ENCODE results near the gene TEX2.

The TEX2 gene

GRCh38 chr17:64161380-64162176 is 101.5 kb downstream of the TEX2 start:
- DNase-seq (ENCODE audit: low read depth in 2 of 2, low spot score in 1 of 2): no peak

- no peak for DNase-seq (ENCODE audit: low read depth in 2 of 2, low spot score in 1 of 2)
Measured at GRCh38 chr17:64160378-64160777, 102.7 kb downstream of the TEX2 start.

GRCh38 chr17:64158831-64159590 is 104.0 kb downstream of the TEX2 start:
- no peak for DNase-seq (ENCODE audit: low read depth in 2 of 2, low spot score in 1 of 2)

- no peak for DNase-seq (ENCODE audit: low read depth in 2 of 2, low spot score in 1 of 2)
Measured at GRCh38 chr17:64158406-64158805, 104.7 kb downstream of the TEX2 start.

- DNase-seq (ENCODE audit: low read depth in 2 of 2, low spot score in 1 of 2): no peak
Measured at GRCh38 chr17:64157669-64158180, 105.3 kb downstream of the TEX2 start.

GRCh38 chr17:64156670-64157069 is 106.4 kb downstream of the TEX2 start:
- no peak for DNase-seq (ENCODE audit: low read depth in 2 of 2, low spot score in 1 of 2)

- no peak for DNase-seq (ENCODE audit: low read depth in 2 of 2, low spot score in 1 of 2)
Measured at GRCh38 chr17:64155751-64156544, 107.1 kb downstream of the TEX2 start.

- no peak for DNase-seq (ENCODE audit: low read depth in 2 of 2, low spot score in 1 of 2)
Measured at GRCh38 chr17:64155129-64155528, 107.9 kb downstream of the TEX2 start.

GRCh38 chr17:64154717-64155116 is 108.3 kb downstream of the TEX2 start:
- no peak for DNase-seq (ENCODE audit: low read depth in 2 of 2, low spot score in 1 of 2)

GRCh38 chr17:64154313-64154695 is 108.8 kb downstream of the TEX2 start:
- DNase-seq (ENCODE audit: low read depth in 2 of 2, low spot score in 1 of 2): no peak

- no peak for DNase-seq (ENCODE audit: low read depth in 2 of 2, low spot score in 1 of 2)
Measured at GRCh38 chr17:64153565-64154312, 109.3 kb downstream of the TEX2 start.

- DNase-seq (ENCODE audit: low read depth in 2 of 2, low spot score in 1 of 2): no peak
Measured at GRCh38 chr17:64152428-64153125, 110.5 kb downstream of the TEX2 start.

- no peak for DNase-seq (ENCODE audit: low read depth in 2 of 2, low spot score in 1 of 2)
Measured at GRCh38 chr17:64151016-64151368, 112.1 kb downstream of the TEX2 start.

GRCh38 chr17:64150237-64151015 is 112.6 kb downstream of the TEX2 start:
- DNase-seq (ENCODE audit: low read depth in 2 of 2, low spot score in 1 of 2): no peak

- no peak for DNase-seq (ENCODE audit: low read depth in 2 of 2, low spot score in 1 of 2)
Measured at GRCh38 chr17:64149196-64149595, 113.9 kb downstream of the TEX2 start.

GRCh38 chr17:64148699-64149098 is 114.4 kb downstream of the TEX2 start:
- no peak for DNase-seq (ENCODE audit: low read depth in 2 of 2, low spot score in 1 of 2)

- no peak for DNase-seq (ENCODE audit: low read depth in 2 of 2, low spot score in 1 of 2)
Measured at GRCh38 chr17:64148017-64148631, 114.9 kb downstream of the TEX2 start.

- no peak for DNase-seq (ENCODE audit: low read depth in 2 of 2, low spot score in 1 of 2)
Measured at GRCh38 chr17:64147110-64148016, 115.7 kb downstream of the TEX2 start.

All from stimulated activated CD8-positive, alpha-beta memory T cell treated with anti-CD3 and anti-CD28 coated beads, Interleukin-4, amount 100 ng/mL, for 4 hours (primary cell).